ENCODE data around the gene UBR4. TPM values are rescaled to one million over a fixed set of nuclear protein-coding genes. Genes with fewer than 3 reads are reported as not detected.

UBR4 gene
- total RNA-seq, 4 donors from 2014 or later: 140 to 418 (median 223) TPM

DNA sequence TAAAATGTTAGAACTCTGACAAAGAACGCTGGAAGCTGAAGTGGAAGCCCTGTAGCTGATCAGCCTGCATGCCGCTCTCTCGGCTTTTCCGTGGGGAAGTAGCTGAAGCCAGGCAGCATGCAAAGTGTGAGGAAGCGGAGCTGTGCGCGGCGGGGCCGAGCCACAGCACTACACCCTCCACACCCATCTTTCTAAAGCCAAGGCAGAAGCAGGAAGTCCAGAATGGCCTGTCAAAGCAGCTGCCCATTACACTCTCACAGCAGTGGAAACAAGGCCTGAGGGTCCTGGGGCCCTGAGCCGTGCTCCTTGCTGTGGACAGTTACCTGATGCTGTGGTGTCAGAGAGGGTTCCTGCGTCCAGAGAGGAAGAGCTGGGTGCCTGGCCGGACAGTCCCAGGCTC is 69.6 kb downstream of the UBR4 start:
- H3K27me3 ChIP-seq: no peaks in the 10 kb centered on the region
- peaks cover 3 to 28% (median 19%) of the 10 kb centered on the region in 4 donors for H3K4me1 ChIP-seq
- peaks cover 0 to 75% (median 33%) of the 10 kb centered on the region in 4 donors for H3K36me3 ChIP-seq
- no peaks in the 10 kb centered on the region for H3K9me3 ChIP-seq
- in situ Hi-C loops (cut with MboI; ENCODE audit: low pct_ligation_motif_present in 1 of 4, low pct_unique_long_range_greater_than_20kb in 1 of 4, low sequenced_read_pairs in 3 of 4) (no loop called here), intact Hi-C loops (cut with DNase I; ENCODE audit: low total_unique reads) (no loop called here)
- peak; percentile 63 for DNase-seq
- H3K27ac ChIP-seq: peak overlapping the region; percentile 68 to 82 (median 76)
- 33 to 56% methylated on average over 1 to 11 of the region's 12 CpGs for WGBS, 2 donors (ENCODE audit: low coverage in 1 of 2)
- H3K4me3 ChIP-seq: no peak overlapping the region
- TF ChIP-seq EP300 (IDR thresholded peaks at IDR 0.05; ENCODE audit: low read depth): no peak
- TF ChIP-seq POLR2A (IDR thresholded peaks at IDR 0.05): no peak
- TF ChIP-seq, protein P1, sequence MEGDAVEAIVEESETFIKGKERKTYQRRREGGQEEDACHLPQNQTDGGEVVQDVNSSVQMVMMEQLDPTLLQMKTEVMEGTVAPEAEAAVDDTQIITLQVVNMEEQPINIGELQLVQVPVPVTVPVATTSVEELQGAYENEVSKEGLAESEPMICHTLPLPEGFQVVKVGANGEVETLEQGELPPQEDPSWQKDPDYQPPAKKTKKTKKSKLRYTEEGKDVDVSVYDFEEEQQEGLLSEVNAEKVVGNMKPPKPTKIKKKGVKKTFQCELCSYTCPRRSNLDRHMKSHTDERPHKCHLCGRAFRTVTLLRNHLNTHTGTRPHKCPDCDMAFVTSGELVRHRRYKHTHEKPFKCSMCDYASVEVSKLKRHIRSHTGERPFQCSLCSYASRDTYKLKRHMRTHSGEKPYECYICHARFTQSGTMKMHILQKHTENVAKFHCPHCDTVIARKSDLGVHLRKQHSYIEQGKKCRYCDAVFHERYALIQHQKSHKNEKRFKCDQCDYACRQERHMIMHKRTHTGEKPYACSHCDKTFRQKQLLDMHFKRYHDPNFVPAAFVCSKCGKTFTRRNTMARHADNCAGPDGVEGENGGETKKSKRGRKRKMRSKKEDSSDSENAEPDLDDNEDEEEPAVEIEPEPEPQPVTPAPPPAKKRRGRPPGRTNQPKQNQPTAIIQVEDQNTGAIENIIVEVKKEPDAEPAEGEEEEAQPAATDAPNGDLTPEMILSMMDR (IDR thresholded peaks at IDR 0.05): no peak
- peak in 1 of 3 donors; percentile 17 for TF ChIP-seq POLR2AphosphoS5 (IDR thresholded peaks at IDR 0.05)

DNA sequence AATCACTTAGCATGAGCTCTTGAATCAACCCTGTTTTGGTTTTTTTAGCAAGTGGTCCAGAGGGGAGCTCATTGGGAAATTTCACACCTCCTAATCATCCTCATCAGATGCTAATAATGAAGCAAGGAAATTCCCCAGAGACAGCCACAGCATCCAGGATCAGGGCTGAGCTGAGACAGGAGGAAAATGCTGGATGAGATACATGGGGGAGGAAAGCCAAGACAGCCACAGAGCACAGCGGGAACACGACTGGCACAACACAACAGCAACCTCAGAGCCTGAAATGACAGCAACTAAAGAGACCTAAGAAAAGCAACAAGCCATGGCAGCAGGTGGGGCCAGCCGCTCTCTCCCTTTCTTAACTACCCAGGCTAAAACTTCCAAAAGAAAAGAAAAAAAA is 70.4 kb downstream of the UBR4 start:
- DNase-seq: no peak
- TF ChIP-seq POLR2A (IDR thresholded peaks at IDR 0.05): no peak
- TF ChIP-seq, protein P1 (IDR thresholded peaks at IDR 0.05): no peak
- TF ChIP-seq POLR2AphosphoS5 (IDR thresholded peaks at IDR 0.05): no peak
- no peak for TF ChIP-seq EP300 (IDR thresholded peaks at IDR 0.05; ENCODE audit: low read depth)
- H3K4me3 ChIP-seq: no peak overlapping the region
- intact Hi-C loops (cut with DNase I; ENCODE audit: low total_unique reads): no loop called here
- H3K36me3 ChIP-seq: peaks cover 0 to 75% (median 33%) of the 10 kb centered on the region in 4 donors
- 62 to 64% methylated on average over 3 of the region's 3 CpGs for WGBS, 2 donors (ENCODE audit: low coverage in 1 of 2)
- H3K9me3 ChIP-seq: no peaks in the 10 kb centered on the region
- in situ Hi-C loops (cut with MboI; ENCODE audit: low pct_ligation_motif_present in 1 of 4, low pct_unique_long_range_greater_than_20kb in 1 of 4, low sequenced_read_pairs in 3 of 4): no loop called here
- H3K27me3 ChIP-seq: no peaks in the 10 kb centered on the region
- H3K27ac ChIP-seq: peak overlapping the region; percentile 68 to 82 (median 76)
- peaks cover 3 to 28% (median 19%) of the 10 kb centered on the region in 4 donors for H3K4me1 ChIP-seq

DNA sequence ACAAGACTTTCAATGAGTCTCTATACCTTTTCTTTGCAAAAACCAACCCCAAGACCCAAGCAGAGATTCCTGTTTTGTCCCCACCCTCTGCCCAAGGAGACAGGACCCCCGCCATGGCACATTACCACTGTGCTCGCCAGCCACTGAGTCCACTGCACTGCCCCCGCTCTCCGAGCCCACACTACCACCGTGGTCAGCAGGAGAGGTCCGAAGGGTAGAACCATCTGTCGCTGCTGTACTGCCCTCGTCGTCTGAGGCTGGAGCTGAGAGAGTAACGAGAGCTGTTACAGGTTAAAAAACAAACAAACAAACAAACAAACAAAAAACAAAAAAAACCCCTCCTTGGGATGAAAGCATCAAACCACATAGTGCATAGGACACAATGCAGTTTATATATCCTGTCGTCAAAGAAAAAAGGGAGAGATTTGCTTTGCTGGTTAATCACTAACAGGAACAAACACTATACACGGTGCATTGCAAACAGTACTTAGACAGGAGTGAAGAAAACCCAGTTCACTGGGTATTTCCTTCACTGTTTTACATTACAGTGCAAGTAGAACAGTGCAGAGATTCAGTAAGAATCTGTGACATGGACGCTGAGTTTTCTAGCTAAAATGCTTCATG is 71.0 kb downstream of the UBR4 start:
- no peaks in the 10 kb centered on the region for H3K27me3 ChIP-seq
- H3K36me3 ChIP-seq: peaks cover 0 to 75% (median 33%) of the 10 kb centered on the region in 4 donors
- H3K4me1 ChIP-seq: peaks cover 3 to 28% (median 19%) of the 10 kb centered on the region in 4 donors
- peak overlapping the region; percentile 68 to 82 (median 76) for H3K27ac ChIP-seq
- 47 to 51% methylated on average over 8 to 13 of the region's 13 CpGs for WGBS, 2 donors (ENCODE audit: low coverage in 1 of 2)
- H3K4me3 ChIP-seq: no peak overlapping the region
- in situ Hi-C loops (cut with MboI; ENCODE audit: low pct_ligation_motif_present in 1 of 4, low pct_unique_long_range_greater_than_20kb in 1 of 4, low sequenced_read_pairs in 3 of 4) (no loop called here), intact Hi-C loops (cut with DNase I; ENCODE audit: low total_unique reads) (no loop called here)
- TF ChIP-seq, protein P1 (IDR thresholded peaks at IDR 0.05): no peak
- peak in 1 of 3 donors; percentile 10 for TF ChIP-seq POLR2AphosphoS5 (IDR thresholded peaks at IDR 0.05)
- DNase-seq: no peak
- H3K9me3 ChIP-seq: no peaks in the 10 kb centered on the region

DNA sequence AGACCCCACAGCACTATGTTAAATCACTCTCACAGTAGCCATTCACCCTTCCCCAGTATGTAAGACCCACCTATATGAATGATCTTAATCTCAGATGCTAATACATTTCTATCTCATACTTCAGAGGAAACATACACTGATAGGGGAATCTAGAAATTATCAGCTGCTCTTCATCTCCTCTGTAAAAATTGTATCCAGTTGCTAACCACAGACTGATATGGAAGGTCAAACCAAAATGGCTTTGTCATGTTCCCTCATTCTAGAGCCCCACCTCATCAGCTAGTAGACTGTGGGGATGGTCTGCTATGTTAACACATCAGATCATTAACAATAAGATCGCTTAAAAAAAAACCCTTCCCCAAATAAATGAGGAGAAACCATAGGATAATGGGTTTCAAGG is 71.7 kb downstream of the UBR4 start:
- intact Hi-C loops (cut with DNase I; ENCODE audit: low total_unique reads): no loop called here
- DNase-seq: no peak
- no peaks in the 10 kb centered on the region for H3K27me3 ChIP-seq
- H3K4me3 ChIP-seq: no peak overlapping the region
- peaks cover 4% of the 10 kb centered on the region in 2 donors for H3K9me3 ChIP-seq
- 100% methylated on average over 1 of the region's 1 CpG; no CpG with 5 or more reads in 1 of the 2 donors for WGBS, 2 donors (ENCODE audit: low coverage in 1 of 2)
- peaks cover 3 to 28% (median 19%) of the 10 kb centered on the region in 4 donors for H3K4me1 ChIP-seq
- in situ Hi-C loops (cut with MboI; ENCODE audit: low pct_ligation_motif_present in 1 of 4, low pct_unique_long_range_greater_than_20kb in 1 of 4, low sequenced_read_pairs in 3 of 4): no loop called here
- H3K27ac ChIP-seq: peak overlapping the region in 2 of 4 donors; percentile 73 to 82
- peaks cover 0 to 75% (median 33%) of the 10 kb centered on the region in 4 donors for H3K36me3 ChIP-seq
- TF ChIP-seq POLR2AphosphoS5 (IDR thresholded peaks at IDR 0.05) (no peak), EP300 (IDR thresholded peaks at IDR 0.05; ENCODE audit: low read depth) (no peak), POLR2A (IDR thresholded peaks at IDR 0.05) (no peak)
- TF ChIP-seq, protein P1 (IDR thresholded peaks at IDR 0.05): no peak

All from transverse colon (tissue), 4 donors.